Thoracic aorta (tissue), 2 donors: ENCODE measurements around the gene PAK5. TPM values are rescaled to one million over a fixed set of nuclear protein-coding genes. Genes with fewer than 3 reads are reported as not detected.

Experiments
- ATAC-seq: fragments of 150-250 bp; one replicate; pipeline ENCODE4 v1.8.0; 2017; ENCODE audit warnings: low read depth; ENCODE audit not compliant: insufficient number of reproducible peaks, low FRiP score
- DNase-seq: peaks from one replicate; pipeline ENCODE4 v3.0.0-alpha.2; 2020; ENCODE audit warnings: low spot score
- H3K27ac ChIP-seq, 2 donors: fragments of 200-600 bp; sonication (generic); 1 replicate in 1 of 2; 2 replicates in 1 of 2; pipeline ENCODE4 v1.5.1; 2016; ENCODE audit warnings: mild to moderate bottlenecking in 2 of 2, moderate library complexity in 2 of 2
- H3K27me3 ChIP-seq: fragments of 200-600 bp; sonication (generic); replicated peaks from 2 replicates; pipeline ENCODE4 v1.6.0; 2016; ENCODE audit warnings: mild to moderate bottlenecking; ENCODE audit not compliant: insufficient read depth
- H3K36me3 ChIP-seq: fragments of 200-600 bp; sonication (generic); one replicate; pipeline ENCODE4 v1.5.1; 2016
- H3K4me1 ChIP-seq, 2 donors: fragments of 200-600 bp; sonication (generic); 1 replicate in 1 of 2; 2 replicates in 1 of 2; pipeline versions ENCODE4 v1.5.1 to v1.6.0; 2016; ENCODE audit warnings: low read depth in 2 of 2, mild to moderate bottlenecking in 1 of 2; ENCODE audit not compliant: control insufficient read depth in 1 of 2
- H3K4me3 ChIP-seq: fragments of 200-600 bp; sonication (generic); 2 replicates; pipeline ENCODE4 v1.5.1; 2016; ENCODE audit warnings: mild to moderate bottlenecking
- H3K9me3 ChIP-seq: fragments of 200-600 bp; sonication (generic); 2 replicates; pipeline ENCODE4 v1.5.1; 2016
- total RNA-seq, 2 donors: library from RNA; depleted of rRNA; stranded (reverse); fragments of >200 nt; gene quantifications; one replicate each; pipeline versions ENCODE4 v1.1.0 to v1.2.3, GENCODE V29; 2016
- TF ChIP-seq, protein P1 (sequence below): fragments of 200-600 bp; sonication (generic); IDR thresholded peaks from one replicate; pipeline ENCODE4 v1.5.1; 2019; ENCODE audit warnings: antibody characterized with exemption

Gene PAK5
- total RNA-seq, 2 donors from 2014 or later, result not detected

DNA sequence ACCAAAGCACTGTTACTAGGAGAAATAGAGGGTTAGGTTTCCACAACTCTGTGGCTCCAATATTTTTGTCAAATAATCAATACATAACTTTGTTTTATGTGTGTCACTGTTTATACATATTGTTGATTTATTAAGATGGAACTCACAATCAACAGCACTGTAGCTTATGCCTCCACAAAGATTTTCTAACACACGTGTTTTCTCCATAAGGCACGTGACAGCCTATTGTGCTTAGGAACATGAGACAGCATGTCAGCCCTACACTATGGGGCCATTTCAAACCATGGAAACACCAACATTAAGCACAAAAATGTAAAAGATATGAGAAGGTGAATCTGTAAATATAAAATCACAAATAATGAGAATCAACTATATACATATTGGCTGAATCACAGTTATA, 127.0 kb downstream of the PAK5 start:
- Histone ChIP-seq H3K27ac (no peak overlapping the region), H3K4me3 (no peak overlapping the region), H3K4me1 (no peaks in the 10 kb centered on the region), H3K27me3 (no peaks in the 10 kb centered on the region), H3K36me3 (no peaks in the 10 kb centered on the region), H3K9me3 (no peaks in the 10 kb centered on the region)
- ATAC-seq, result no peak
- DNase-seq, result no peak
- TF ChIP-seq, protein P1, sequence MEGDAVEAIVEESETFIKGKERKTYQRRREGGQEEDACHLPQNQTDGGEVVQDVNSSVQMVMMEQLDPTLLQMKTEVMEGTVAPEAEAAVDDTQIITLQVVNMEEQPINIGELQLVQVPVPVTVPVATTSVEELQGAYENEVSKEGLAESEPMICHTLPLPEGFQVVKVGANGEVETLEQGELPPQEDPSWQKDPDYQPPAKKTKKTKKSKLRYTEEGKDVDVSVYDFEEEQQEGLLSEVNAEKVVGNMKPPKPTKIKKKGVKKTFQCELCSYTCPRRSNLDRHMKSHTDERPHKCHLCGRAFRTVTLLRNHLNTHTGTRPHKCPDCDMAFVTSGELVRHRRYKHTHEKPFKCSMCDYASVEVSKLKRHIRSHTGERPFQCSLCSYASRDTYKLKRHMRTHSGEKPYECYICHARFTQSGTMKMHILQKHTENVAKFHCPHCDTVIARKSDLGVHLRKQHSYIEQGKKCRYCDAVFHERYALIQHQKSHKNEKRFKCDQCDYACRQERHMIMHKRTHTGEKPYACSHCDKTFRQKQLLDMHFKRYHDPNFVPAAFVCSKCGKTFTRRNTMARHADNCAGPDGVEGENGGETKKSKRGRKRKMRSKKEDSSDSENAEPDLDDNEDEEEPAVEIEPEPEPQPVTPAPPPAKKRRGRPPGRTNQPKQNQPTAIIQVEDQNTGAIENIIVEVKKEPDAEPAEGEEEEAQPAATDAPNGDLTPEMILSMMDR, result no peak

GRCh38 chr20:9710685-9711084, 128.2 kb downstream of the PAK5 start:
- Histone ChIP-seq H3K4me1 (no peaks in the 10 kb centered on the region), H3K4me3 (no peak overlapping the region), H3K27ac (no peak overlapping the region), H3K9me3 (no peaks in the 10 kb centered on the region), H3K36me3 (no peaks in the 10 kb centered on the region), H3K27me3 (no peaks in the 10 kb centered on the region)
- DNase-seq, result no peak
- no peak for ATAC-seq
- TF ChIP-seq, protein P1, result no peak

- Histone ChIP-seq H3K36me3 (no peaks in the 10 kb centered on the region), H3K4me3 (no peak overlapping the region), H3K27ac (no peak overlapping the region), H3K9me3 (no peaks in the 10 kb centered on the region), H3K27me3 (no peaks in the 10 kb centered on the region), H3K4me1 (no peaks in the 10 kb centered on the region)
- TF ChIP-seq, protein P1, result no peak
- no peak for ATAC-seq
- DNase-seq, result no peak
Observed at GRCh38 chr20:9705722-9706476, 133.0 kb downstream of the PAK5 start.

- no peaks in the 10 kb centered on the region for H3K9me3 ChIP-seq
- H3K27ac ChIP-seq, result no peak overlapping the region
- ATAC-seq (no peak), DNase-seq (no peak)
- peaks cover 0 to 4% of the 10 kb centered on the region in 2 donors for H3K4me1 ChIP-seq
- no peaks in the 10 kb centered on the region for H3K36me3 ChIP-seq
- H3K4me3 ChIP-seq, result no peak overlapping the region
- H3K27me3 ChIP-seq, result no peaks in the 10 kb centered on the region
- TF ChIP-seq, protein P1, result no peak
Observed at GRCh38 chr20:9699181-9699580, 139.7 kb downstream of the PAK5 start.

DNA sequence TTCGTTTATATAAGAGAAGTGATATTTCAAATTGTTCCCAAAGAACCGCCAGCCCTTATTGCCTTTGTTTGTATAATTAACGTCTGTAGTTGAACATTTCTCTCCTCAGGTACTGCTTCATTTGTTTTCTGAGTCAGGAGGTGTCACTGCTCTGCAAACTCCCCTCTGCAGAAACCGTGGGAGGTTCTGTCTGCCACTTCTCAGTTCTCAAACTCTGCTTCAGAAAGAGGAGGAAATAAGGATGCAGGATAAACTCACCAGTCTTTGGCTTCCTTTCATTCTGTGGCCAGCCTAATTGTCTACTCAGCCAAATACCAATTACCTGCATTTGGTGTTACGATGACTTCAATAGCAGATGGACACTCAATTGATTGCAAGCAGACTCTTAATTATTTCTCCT, 149.8 kb downstream of the PAK5 start:
- H3K27me3 ChIP-seq, result no peaks in the 10 kb centered on the region
- ATAC-seq (no peak), DNase-seq (no peak)
- H3K27ac ChIP-seq, result no peak overlapping the region
- no peaks in the 10 kb centered on the region for H3K9me3 ChIP-seq
- no peaks in the 10 kb centered on the region for H3K4me1 ChIP-seq
- TF ChIP-seq, protein P1, result no peak
- H3K36me3 ChIP-seq, result no peaks in the 10 kb centered on the region
- no peak overlapping the region for H3K4me3 ChIP-seq
